IMR-90 (cell line): ENCODE data around the gene GPAT3. TPM values are rescaled to one million over a fixed set of nuclear protein-coding genes. Genes with fewer than 3 reads are reported as not detected.

Experiments
- ATAC-seq: fragments of 200-7000 bp; cut with Tn5 transposase; 2 replicates; pipeline ENCODE4 v1.9.1; 2020; ENCODE audit warnings: low read depth, mild to moderate bottlenecking, moderate library complexity
- BruUV-seq: library from RNA; stranded (reverse); fragments of 400-500 nt; replicated peaks from 2 replicates; lab custom pipeline; 2021; lab: Mats Ljungman, UMichigan
- CTCF ChIA-PET: fragments of 300-600 bp; formaldehyde crosslinking; extraction: SDS; loops from one replicate; lab custom pipeline; 2021; ENCODE audit warnings: antibody characterized with exemption; lab: Yijun Ruan, JAX
- POLR2A ChIA-PET: fragments of 300-600 bp; sonication (Branson Sonifier 250); formaldehyde crosslinking; loops from one replicate; lab custom pipeline; 2022; ENCODE audit warnings: antibody characterized with exemption; ENCODE audit not compliant: unreplicated experiment; lab: Charles Lee
- DNase-seq: peaks from one replicate; pipeline ENCODE4 v3.0.0; 2013
- H2AFZ ChIP-seq: replicated peaks from 2 replicates; pipeline ENCODE3; 2013; ENCODE audit warnings: low read length, mild to moderate bottlenecking; ENCODE audit not compliant: poor library complexity
- H2AK5ac ChIP-seq: 2 replicates; pipeline ENCODE4 v1.6.1; 2013; ENCODE audit warnings: low read depth, low read length, inconsistent platforms
- H2AK9ac ChIP-seq: replicated peaks from 2 replicates; pipeline ENCODE3; 2013; ENCODE audit warnings: mild to moderate bottlenecking, low read depth, low read length, moderate library complexity; ENCODE audit not compliant: poor library complexity
- H2BK120ac ChIP-seq: 2 replicates; pipeline ENCODE4 v1.6.1; 2013; ENCODE audit warnings: low read depth, low read length, inconsistent platforms
- H2BK15ac ChIP-seq: 3 replicates; pipeline ENCODE4 v1.6.1; 2013; ENCODE audit warnings: low read depth, low read length, inconsistent platforms
- H2BK20ac ChIP-seq: 2 replicates; pipeline ENCODE4 v1.6.1; 2013; ENCODE audit warnings: low read depth, mild to moderate bottlenecking, inconsistent platforms, low read length, moderate library complexity
- H2BK5ac ChIP-seq: 2 replicates; pipeline ENCODE4 v1.6.1; 2013; ENCODE audit warnings: mild to moderate bottlenecking, low read depth, low read length, inconsistent platforms; ENCODE audit not compliant: poor library complexity, severe bottlenecking
- H3K14ac ChIP-seq: replicated peaks from 2 replicates; pipeline ENCODE4 v1.6.1; 2013; ENCODE audit warnings: low read depth, low read length, inconsistent platforms
- H3K18ac ChIP-seq: 2 replicates; pipeline ENCODE4 v1.6.1; 2013; ENCODE audit warnings: low read depth, low read length, control low read depth
- H3K23ac ChIP-seq: 2 replicates; pipeline ENCODE4 v1.6.1; 2013; ENCODE audit warnings: low read depth, low read length, inconsistent platforms
- H3K27ac ChIP-seq: 2 replicates; pipeline ENCODE4 v1.5.1; 2013; ENCODE audit warnings: mild to moderate bottlenecking, control low read depth, low read length; ENCODE audit not compliant: insufficient read depth
- H3K27me3 ChIP-seq: 2 replicates; pipeline ENCODE4 v1.6.1; 2013; ENCODE audit warnings: low read length; ENCODE audit not compliant: control insufficient read depth, insufficient read depth
- H3K36me3 ChIP-seq: 2 replicates; pipeline ENCODE4 v1.6.1; 2013; ENCODE audit warnings: low read length, mixed read lengths; ENCODE audit not compliant: control insufficient read depth, insufficient read depth
- H3K4ac ChIP-seq: 2 replicates; pipeline ENCODE4 v1.6.1; 2013; ENCODE audit warnings: low read depth, low read length, inconsistent platforms
- H3K4me1 ChIP-seq: 2 replicates; pipeline ENCODE4 v1.6.1; 2013; ENCODE audit warnings: low read length, mixed read lengths; ENCODE audit not compliant: control insufficient read depth, insufficient read depth
- H3K4me2 ChIP-seq: 2 replicates; pipeline ENCODE4 v1.6.1; 2013; ENCODE audit warnings: low read depth, mild to moderate bottlenecking, control low read depth, low read length, moderate library complexity
- H3K4me3 ChIP-seq: 2 replicates; pipeline ENCODE4 v1.5.1; 2013; ENCODE audit warnings: low read depth, mild to moderate bottlenecking, control low read depth, low read length, moderate library complexity; ENCODE audit not compliant: insufficient read depth
- H3K56ac ChIP-seq: 2 replicates; pipeline ENCODE4 v1.6.1; 2013; ENCODE audit warnings: low read length, inconsistent platforms; ENCODE audit not compliant: insufficient read depth; ENCODE audit errors: extremely low read depth
- H3K79me1 ChIP-seq, 2 experiments: 2 replicates each; pipeline ENCODE4 v1.6.1; 2013; ENCODE audit warnings: low read length in 2 of 2, inconsistent platforms in 1 of 2, low read depth in 1 of 2
- H3K9ac ChIP-seq: 2 replicates; pipeline ENCODE4 v1.6.1; 2013; ENCODE audit warnings: low read depth, low read length, control low read depth
- H3K9me1 ChIP-seq: 2 replicates; pipeline ENCODE4 v1.6.1; 2013; ENCODE audit warnings: low read length, inconsistent platforms; ENCODE audit not compliant: insufficient read depth
- H3K9me3 ChIP-seq: 2 replicates; pipeline ENCODE4 v1.6.1; 2013; ENCODE audit warnings: low read length; ENCODE audit not compliant: control insufficient read depth, insufficient read depth
- H4K20me1 ChIP-seq: 2 replicates; pipeline ENCODE4 v1.6.1; 2013; ENCODE audit warnings: low read length, inconsistent platforms; ENCODE audit not compliant: insufficient read depth
- H4K5ac ChIP-seq: 2 replicates; pipeline ENCODE4 v1.6.1; 2013; ENCODE audit warnings: mild to moderate bottlenecking, low read depth, low read length, control low read depth
- H4K8ac ChIP-seq, 2 experiments: 2 replicates each; pipeline ENCODE4 v1.6.1; 2013; ENCODE audit warnings: low read depth in 2 of 2, low read length in 2 of 2, control low read depth in 1 of 2, inconsistent platforms in 1 of 2
- H4K91ac ChIP-seq: 2 replicates; pipeline ENCODE4 v1.6.1; 2013; ENCODE audit warnings: low read depth, low read length, inconsistent platforms; ENCODE audit not compliant: insufficient read depth
- CTCF ChIP-seq: conservative IDR thresholded peaks from 2 replicates; pipeline ENCODE4 v1.5.1; 2012; ENCODE audit warnings: mild to moderate bottlenecking, low read depth, low read length, improper control_type of control experiment
- MAFK ChIP-seq: IDR thresholded peaks from 2 replicates; pipeline ENCODE4 v1.6.1; 2012; ENCODE audit warnings: low read depth, low read length, improper control_type of control experiment
- RFX5 ChIP-seq: IDR thresholded peaks from 2 replicates; pipeline ENCODE4 v1.8.0; 2012; ENCODE audit warnings: low read depth, mild to moderate bottlenecking, low read length, moderate library complexity
- USF2 ChIP-seq: fragments of 150-350 bp; IDR thresholded peaks from 2 replicates; pipeline ENCODE4 v1.6.1; 2017; ENCODE audit warnings: mild to moderate bottlenecking, antibody characterized with exemption, low read length, low read depth
- WGBS, 2 experiments: methylation state at CpG; one replicate each; pipeline versions ENCODE4 v1.1.5 to v1.1.7; 2013; ENCODE audit warnings: missing lambda C conversion rate in 2 of 2; ENCODE audit not compliant: insufficient read length in 1 of 2; ENCODE audit errors: extremely low coverage in 2 of 2; 5-methylcytosine and 5-hydroxymethylcytosine counted together
- dilution Hi-C: fragments of 300-500 bp; cut with HindIII; formaldehyde crosslinking; loops from one replicate; pipeline ENCODE4 v1.14.3; 2018; ENCODE audit warnings: low sequenced_read_pairs; ENCODE audit not compliant: unreplicated experiment
- in situ Hi-C: fragments of 300-500 bp; cut with MboI; formaldehyde crosslinking; loops from 3 replicates; pipeline ENCODE4 v1.14.3; 2019; ENCODE audit warnings: low sequenced_read_pairs, inconsistent platforms, mixed read lengths
- intact Hi-C: fragments of 100-400 bp; cut with micrococcal nuclease; formaldehyde crosslinking; loops from 2 replicates; pipeline ENCODE4 v1.10.0; 2022
- polyA plus RNA-seq, 3 experiments: library from polyadenylated mRNA; depleted of rRNA; stranded (reverse); fragments of >200 nt; gene quantifications; 2 replicates each; pipeline ENCODE4 v1.2.3, GENCODE V29; 2012; ENCODE audit warnings: low replicate concordance in 1 of 3
- total RNA-seq: library from RNA; depleted of rRNA; stranded (reverse); fragments of >200 nt; gene quantifications from 2 replicates; pipeline ENCODE4 v1.2.3, GENCODE V29; 2012

GPAT3 gene
- total and polyA plus RNA-seq, 2 of the 4 experiments (the other 2 are of a cell fraction), result 1.3 to 2.9 TPM

- no peak for TF ChIP-seq MAFK
Measured at GRCh38 chr4:83581411-83582288, 45.7 kb downstream of the GPAT3 start (continued).

- no TSS peak for BruUV-seq
- intact Hi-C loops, result no loop called here
- Histone ChIP-seq H2AFZ (peak overlapping the region; percentile 59), H4K5ac (no peak overlapping the region), H2BK120ac (no peak overlapping the region), H3K14ac (no peak overlapping the region), H3K9ac (no peak overlapping the region), H3K9me1 (no peaks in the 10 kb centered on the region), H3K18ac (no peak overlapping the region), H2BK20ac (no peak overlapping the region), H2BK15ac (no peak overlapping the region), H3K79me1 (no peaks in the 10 kb centered on the region), H3K4me1 (peaks cover 4% of the 10 kb centered on the region; the same call in 1 of the 2 replicates), H3K36me3 (no peaks in the 10 kb centered on the region; the same call in 1 of the 2 replicates), H3K23ac (no peak overlapping the region; the same call in 1 of the 2 replicates), H4K8ac (no peak overlapping the region), H3K9me3 (no peaks in the 10 kb centered on the region), H4K20me1 (no peaks in the 10 kb centered on the region), H2AK5ac (no peak overlapping the region), H3K4me2 (no peak overlapping the region), H4K91ac (no peak overlapping the region), H3K27ac (no peak overlapping the region), H3K4me3 (no peak overlapping the region), H3K27me3 (no peaks in the 10 kb centered on the region), H3K4ac (no peak overlapping the region), H2BK5ac (no peak overlapping the region), H3K56ac (no peak overlapping the region), H2AK9ac (no peak overlapping the region)
- no peak for TF ChIP-seq RFX5
- no peak for TF ChIP-seq MAFK
- no peak for TF ChIP-seq USF2
- TF ChIP-seq CTCF, result no peak
- dilution Hi-C loops, result no loop called here
- WGBS, 2 experiments, result no CpG with 5 or more reads among the region's 7 CpGs
- ChIA-PET CTCF (no interaction called here), POLR2A (no interaction called here)
- in situ Hi-C loops, result no loop called here
- DNase-seq (no peak), ATAC-seq (no peak; the same call in 1 of the 2 replicates)
Measured at GRCh38 chr4:83582289-83582785, 46.4 kb downstream of the GPAT3 start.
